Endothelial cell (in vitro differentiated cells): ENCODE data around the gene ABLIM1. TPM values are rescaled to one million over a fixed set of nuclear protein-coding genes. Genes with fewer than 3 reads are reported as not detected.

ENCODE experiments used
- DNase-seq: peaks from one replicate; pipeline ENCODE4 v3.0.0; 2021; ENCODE audit warnings: low spot score
- H3K27ac Mint-ChIP-seq: one replicate; pipeline ENCODE4 v1.8.0; 2021; ENCODE audit warnings: mixed read lengths, inconsistent platforms; ENCODE audit not compliant: unreplicated experiment
- H3K27me3 Mint-ChIP-seq: one replicate; pipeline ENCODE4 v1.8.0; 2021; ENCODE audit warnings: mild to moderate bottlenecking, moderate library complexity, mixed read lengths, inconsistent platforms; ENCODE audit not compliant: unreplicated experiment
- H3K36me3 Mint-ChIP-seq: one replicate; pipeline ENCODE4 v1.8.0; 2021; ENCODE audit warnings: mild to moderate bottlenecking, low read depth, mixed read lengths, inconsistent platforms; ENCODE audit not compliant: unreplicated experiment
- H3K4me1 Mint-ChIP-seq: one replicate; pipeline ENCODE4 v1.8.0; 2021; ENCODE audit warnings: mild to moderate bottlenecking, mixed read lengths, inconsistent platforms; ENCODE audit not compliant: unreplicated experiment
- H3K4me3 Mint-ChIP-seq: one replicate; pipeline ENCODE4 v1.8.0; 2021; ENCODE audit warnings: mild to moderate bottlenecking, mixed read lengths, inconsistent platforms; ENCODE audit not compliant: unreplicated experiment
- H3K9me3 Mint-ChIP-seq: one replicate; pipeline ENCODE4 v1.8.0; 2021; ENCODE audit warnings: mixed read lengths, inconsistent platforms; ENCODE audit not compliant: unreplicated experiment
- CTCF ChIP-seq: fragments of 200-600 bp; sonication (generic); IDR thresholded peaks from one replicate; pipeline ENCODE4 v1.5.0; 2021; ENCODE audit warnings: antibody characterized with exemption; ENCODE audit not compliant: unreplicated experiment
- total RNA-seq: library from RNA; stranded (reverse); fragmentation: NEBNext Ultra II Directional; extraction: Animal tissue kit (Norgen Biotek cat#: 25700); gene quantifications from one replicate; pipeline ENCODE4 v1.2.1, GENCODE V29; 2021; ENCODE audit not compliant: unreplicated experiment

The ABLIM1 gene
- total RNA-seq, 1 donor from 2014 or later: 55.9 TPM

- no peak for DNase-seq
- H3K27ac Mint-ChIP-seq: no peak overlapping the region
- no peak overlapping the region for H3K4me3 Mint-ChIP-seq
- no peaks in the 10 kb centered on the region for H3K4me1 Mint-ChIP-seq
- H3K27me3 Mint-ChIP-seq: no peaks in the 10 kb centered on the region
- H3K9me3 Mint-ChIP-seq: no peaks in the 10 kb centered on the region
- no peak for TF ChIP-seq CTCF
- H3K36me3 Mint-ChIP-seq: peaks cover 14% of the 10 kb centered on the region
Measured at GRCh38 chr10:114431414-114432135, 226.5 kb downstream of the ABLIM1 start.

- no peak for TF ChIP-seq CTCF
- Mint-ChIP-seq H3K9me3 (no peaks in the 10 kb centered on the region), H3K4me3 (no peak overlapping the region), H3K27me3 (no peaks in the 10 kb centered on the region), H3K36me3 (peaks cover 7% of the 10 kb centered on the region), H3K27ac (no peak overlapping the region), H3K4me1 (no peaks in the 10 kb centered on the region)
- DNase-seq: no peak
Measured at GRCh38 chr10:114430688-114431413, 227.2 kb downstream of the ABLIM1 start.

GRCh38 chr10:114429581-114430335 lies 228.3 kb downstream of the ABLIM1 start:
- Mint-ChIP-seq H3K4me1 (no peaks in the 10 kb centered on the region), H3K27ac (no peak overlapping the region), H3K9me3 (no peaks in the 10 kb centered on the region), H3K4me3 (no peak overlapping the region), H3K36me3 (peaks cover 4% of the 10 kb centered on the region), H3K27me3 (no peaks in the 10 kb centered on the region)
- no peak for DNase-seq
- no peak for TF ChIP-seq CTCF

- Mint-ChIP-seq H3K27ac (no peak overlapping the region), H3K4me3 (no peak overlapping the region), H3K9me3 (no peaks in the 10 kb centered on the region), H3K27me3 (no peaks in the 10 kb centered on the region), H3K36me3 (peaks cover 3% of the 10 kb centered on the region), H3K4me1 (no peaks in the 10 kb centered on the region)
- no peak for DNase-seq
- TF ChIP-seq CTCF: no peak
Measured at GRCh38 chr10:114427124-114427852, 230.8 kb downstream of the ABLIM1 start.
